Erythroblast (primary cell): Measurements from ENCODE around the gene PRDM11.

ENCODE experiments used
- DNase-seq, 2 experiments: peaks; one replicate each; lab custom pipeline; 2025; lab: John Stamatoyannopoulos, UW
- GATA1 ChIP-seq: IDR thresholded peaks from 2 replicates; pipeline ENCODE4 v1.6.1; 2011; ENCODE audit warnings: low read depth, mild to moderate bottlenecking, control low read depth, low read length, moderate library complexity
- POLR2A ChIP-seq: IDR thresholded peaks from 2 replicates; pipeline ENCODE4 v1.6.1; 2011; ENCODE audit warnings: mild to moderate bottlenecking, low read length

PRDM11 gene

DNA sequence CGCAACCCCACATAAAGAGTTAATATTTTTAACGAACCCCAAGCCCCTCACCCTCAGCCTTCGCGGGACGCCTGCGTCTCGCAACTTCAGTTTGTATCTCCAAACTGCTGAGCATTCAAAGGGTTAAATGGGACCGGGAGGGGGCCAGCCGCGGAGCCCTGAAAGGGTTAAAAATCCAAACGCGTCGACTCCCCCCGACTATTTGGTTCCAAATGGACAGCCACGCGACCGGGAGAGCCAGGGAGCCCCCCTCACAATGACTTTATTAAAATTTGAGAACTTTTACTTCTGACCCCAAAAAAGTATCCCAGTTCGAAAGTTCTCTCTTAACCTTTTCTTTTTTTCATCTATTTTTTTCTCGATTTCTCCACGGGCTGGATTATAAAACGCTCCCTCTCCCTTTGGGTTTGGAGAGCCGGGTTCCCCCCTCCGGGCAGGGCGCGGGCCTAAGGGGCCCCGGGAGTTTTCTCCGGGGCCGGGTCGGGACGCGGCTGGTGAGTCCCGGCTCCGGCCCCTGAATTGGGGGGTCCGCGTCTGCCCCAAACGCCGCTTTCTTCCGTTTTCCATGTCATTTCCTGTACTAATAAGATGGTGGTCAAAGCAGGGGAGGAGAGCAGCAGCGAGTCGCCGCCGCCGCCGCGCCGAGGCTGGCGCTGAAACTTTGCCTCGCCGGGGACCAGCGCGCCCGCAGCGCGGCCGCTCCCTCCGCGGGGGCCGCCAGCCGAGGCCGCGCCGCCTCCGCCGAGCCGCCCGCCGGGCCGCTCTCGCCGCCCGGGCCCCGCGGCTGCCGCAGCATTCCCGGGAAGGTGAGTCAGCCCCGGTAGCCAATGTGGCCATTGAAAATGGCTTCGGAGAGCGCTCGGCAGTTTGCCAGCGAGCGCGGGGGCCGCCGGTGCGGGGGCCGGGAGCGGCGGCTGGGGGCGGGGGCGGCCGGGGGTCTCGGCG, at the start of gene PRDM11:
Gene PRDM11, plus strand, starts transcription at position 568 of the 945 bp plus-strand sequence. CDS start 35,128 bp downstream, outside the sequence.
- DNase-seq: peak; percentile 76 to 88
- no peak for TF ChIP-seq POLR2A
- TF ChIP-seq GATA1: no peak

DNA sequence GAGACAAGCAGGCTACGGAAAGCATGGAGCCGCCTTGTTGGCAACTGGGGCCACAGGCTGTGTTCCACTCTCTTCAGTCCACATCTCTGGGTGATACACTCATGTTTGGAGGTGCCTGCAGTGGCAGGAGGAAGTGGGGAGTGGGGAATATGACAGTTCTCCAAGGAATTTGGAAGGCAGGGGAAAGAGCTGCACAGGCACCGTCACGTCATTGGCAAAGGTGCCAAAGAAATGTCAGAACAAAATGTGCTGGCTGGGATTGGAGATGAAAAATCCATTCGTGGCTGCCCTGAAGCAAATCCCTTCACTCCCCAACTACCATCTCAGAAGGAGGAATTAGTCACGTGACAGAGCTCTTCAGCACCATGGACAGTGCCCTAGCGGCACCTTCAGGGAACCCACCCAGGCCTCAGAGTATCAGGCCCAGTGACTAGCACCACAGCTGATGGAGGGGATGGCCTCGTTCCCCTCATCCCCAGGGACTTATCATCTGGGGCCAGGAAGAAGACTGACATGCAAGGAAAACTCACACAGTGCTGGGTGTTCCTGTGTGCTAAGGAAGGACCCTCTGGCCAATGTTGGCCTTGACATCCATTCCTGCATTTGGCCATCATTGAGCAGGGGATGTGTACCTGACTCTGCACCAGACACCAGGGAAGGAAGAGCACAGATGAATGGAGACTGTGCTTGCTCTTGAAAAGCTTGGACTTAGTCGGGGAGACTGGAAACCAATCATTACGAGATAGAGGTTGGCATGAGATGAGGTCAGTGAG, 48.5 kb upstream of the PRDM11 start:
- TF ChIP-seq GATA1 (no peak), POLR2A (no peak)
- DNase-seq: peak; percentile 58 to 68

DNA sequence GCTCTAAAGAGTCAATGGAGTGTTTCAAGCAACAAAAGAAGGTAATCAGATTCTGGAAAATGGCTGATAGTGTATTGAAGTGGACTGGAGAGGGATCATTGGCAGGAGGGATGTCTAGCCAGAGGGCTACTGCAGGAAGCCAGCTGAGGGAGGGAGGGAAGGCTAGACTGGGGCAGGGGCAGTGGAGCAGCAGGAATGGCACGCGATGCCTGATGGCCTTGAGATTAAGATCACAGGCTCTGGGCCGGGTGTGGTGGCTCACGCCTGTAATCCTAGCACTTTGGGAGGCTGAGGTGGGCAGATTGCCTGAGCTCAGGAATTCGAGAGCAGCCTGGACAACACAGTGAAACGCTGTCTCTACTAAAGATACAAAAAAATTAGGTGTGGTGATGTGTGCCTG, 47.5 kb upstream of the PRDM11 start:
- no peak for DNase-seq
- TF ChIP-seq GATA1 (no peak), POLR2A (no peak)

DNA sequence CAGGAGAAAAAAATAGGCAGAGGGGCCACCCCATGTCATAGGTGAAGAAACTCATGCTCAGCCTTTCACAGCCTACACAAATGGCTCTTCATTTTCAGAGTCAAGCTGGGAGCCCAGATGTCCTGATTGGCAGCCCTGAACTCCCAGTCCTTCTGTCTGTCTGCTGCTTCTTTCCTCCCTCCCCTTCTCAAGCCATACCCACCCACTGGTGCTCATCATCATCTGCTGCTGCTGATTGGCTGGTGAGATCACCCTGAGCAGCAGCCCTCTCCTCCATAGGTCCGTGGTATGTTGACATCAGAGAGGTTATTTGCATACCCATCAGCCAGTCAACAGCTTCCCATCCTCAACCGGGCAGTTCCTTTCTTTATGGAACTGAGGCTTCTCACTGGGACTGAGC, 46.1 kb upstream of the PRDM11 start:
- no peak for DNase-seq
- no peak for TF ChIP-seq POLR2A
- no peak for TF ChIP-seq GATA1

DNA sequence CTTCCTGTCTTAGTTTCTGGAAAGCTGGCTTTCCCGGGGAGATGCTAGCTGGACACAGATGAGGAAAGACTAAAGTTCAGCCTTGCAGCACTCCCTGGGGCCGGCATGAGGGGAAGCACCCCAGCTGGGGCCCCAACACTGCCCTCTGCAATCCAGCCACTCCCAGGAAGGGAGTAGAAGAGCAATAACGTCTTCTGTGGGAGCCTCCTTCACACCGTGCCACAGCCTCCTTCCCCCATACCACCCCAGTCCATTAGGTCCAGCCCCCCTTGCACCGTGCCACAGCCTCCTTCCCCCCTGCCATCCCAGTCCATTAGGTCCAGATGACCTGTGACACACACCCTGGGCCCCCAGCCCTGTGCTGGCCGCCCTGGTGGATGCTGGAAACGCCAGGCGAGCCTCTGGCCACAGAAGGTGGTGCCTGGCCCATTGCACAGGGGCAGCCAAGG, 44.1 kb upstream of the PRDM11 start:
- TF ChIP-seq POLR2A (no peak), GATA1 (no peak)
- no peak for DNase-seq

DNA sequence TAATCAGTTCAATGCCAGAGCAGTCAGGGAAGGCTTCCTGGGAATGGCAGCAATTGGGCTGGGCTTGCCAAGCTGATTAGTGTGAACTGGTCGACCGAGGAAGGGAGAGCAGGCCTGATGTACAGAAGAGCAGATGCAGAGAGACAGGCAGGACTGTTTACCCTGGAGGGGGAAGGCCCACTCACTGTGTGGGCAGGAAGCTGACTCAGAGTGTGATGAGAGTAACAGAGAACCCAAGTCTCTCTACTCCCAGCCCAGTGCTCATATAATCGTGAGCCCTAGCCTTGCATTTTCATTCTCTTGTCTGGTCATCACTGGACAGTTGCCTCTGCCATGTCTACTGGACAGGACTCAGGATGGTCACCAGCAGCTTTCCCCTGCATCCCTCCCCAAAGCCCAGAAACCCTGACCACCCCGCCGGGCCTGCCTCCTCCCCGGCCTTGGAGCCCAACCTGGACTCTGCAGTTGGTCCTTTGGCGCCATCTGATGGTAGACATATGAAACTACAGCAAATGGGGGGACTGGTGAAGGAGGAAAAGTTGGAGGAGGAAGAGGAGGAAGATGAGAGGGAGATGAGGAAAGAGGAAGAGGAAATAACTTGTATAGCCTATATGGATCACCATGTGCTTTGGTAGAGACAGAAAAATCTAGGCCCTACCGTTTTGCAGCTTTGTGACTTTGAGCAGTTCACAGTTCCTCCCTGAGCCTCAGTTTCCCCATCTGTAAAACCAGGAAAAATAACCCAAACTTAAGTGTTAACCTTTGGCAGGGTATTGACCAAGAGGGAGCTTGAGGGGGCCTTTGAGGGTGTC, 43.4 kb upstream of the PRDM11 start:
- TF ChIP-seq GATA1: no peak
- TF ChIP-seq POLR2A: no peak
- DNase-seq: peak; percentile 51 to 78

DNA sequence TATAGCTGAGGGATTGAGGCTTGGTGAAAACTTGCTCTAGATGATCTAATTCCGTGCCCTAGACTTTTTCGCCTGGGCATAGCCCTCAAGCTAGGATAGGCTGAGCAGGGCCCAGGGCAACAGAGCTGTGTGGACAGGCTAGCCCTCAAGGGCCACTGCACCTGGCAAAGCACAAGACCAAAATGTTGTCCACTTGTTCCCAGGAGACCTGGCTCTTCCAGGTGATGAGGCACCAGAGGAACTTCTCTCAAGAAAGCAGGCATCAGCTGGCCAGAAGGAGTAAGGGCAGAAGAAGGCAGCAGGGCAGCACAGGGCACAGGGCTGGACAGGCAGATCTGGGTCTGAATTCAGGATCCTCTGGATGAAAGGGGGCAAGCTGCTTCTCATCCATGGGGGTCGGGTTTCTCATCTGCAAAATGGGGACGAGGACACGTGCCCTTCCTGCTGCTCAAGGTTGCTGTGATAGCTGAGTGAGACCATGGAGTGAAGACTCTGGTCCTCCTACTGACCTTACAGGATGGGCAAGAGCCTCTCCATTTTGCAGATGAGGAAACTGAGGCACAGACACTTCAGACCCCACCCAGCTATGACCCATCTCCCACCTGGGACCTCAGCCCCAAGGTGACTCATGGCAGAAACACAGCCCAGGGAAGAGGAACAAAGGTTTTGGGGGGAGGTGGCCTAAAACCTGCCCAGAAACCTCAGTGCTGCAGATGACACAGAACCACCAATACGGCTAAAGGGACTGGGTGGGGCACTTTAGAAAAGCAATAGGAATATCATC, 42.2 kb upstream of the PRDM11 start:
- no peak for TF ChIP-seq GATA1
- no peak for TF ChIP-seq POLR2A
- no peak for DNase-seq

DNA sequence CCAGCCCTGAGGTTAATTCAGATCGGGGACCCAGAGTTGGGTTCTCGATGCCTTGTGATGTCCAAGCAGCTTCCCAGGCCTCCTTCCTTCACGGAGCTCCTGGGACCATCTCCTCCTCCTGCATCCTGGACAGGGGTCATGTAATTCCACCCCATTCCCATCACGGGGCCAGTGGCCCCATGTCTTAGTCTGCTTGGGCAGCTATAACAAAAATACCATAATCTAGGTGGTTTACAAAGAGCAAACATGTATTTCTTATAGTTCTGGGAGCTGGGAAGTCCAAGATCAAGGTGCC, 41.7 kb upstream of the PRDM11 start:
- no peak for DNase-seq
- TF ChIP-seq POLR2A (no peak), GATA1 (no peak)

DNA sequence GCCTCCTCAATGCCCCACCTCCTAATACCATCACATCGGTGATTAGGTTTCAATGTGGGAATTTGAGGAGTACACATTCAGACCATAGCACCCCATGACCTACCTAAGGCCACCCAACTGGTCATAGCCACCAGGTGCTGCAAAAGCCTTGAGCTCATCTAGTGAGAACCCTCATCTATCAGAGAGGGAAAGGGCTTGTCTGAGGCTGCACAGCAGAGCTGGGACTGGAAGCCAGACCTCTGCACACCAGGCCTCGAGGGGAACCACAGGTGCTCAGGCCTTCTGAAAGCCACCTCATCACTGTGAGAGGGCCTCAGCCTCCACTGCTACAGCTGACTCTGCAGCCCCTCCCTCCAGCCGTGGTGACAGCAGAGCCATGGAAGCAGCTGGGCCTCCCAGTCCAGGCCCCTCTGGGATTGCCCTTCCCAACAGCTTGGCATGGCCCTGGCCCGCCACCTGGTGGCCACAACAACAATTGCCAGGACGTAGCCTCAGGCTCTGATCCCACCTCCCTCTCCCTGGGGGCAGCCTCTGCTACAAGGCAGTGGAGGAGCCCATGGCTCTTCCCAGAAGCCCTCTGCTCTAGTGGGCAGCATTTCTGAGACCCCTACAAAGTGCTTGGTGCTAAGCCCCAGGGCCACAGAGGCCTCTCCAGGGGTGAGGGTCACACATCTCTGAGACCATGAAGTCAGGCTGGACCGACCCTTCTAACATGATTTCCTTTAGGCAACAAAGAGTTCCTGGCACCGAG, 41.0 kb upstream of the PRDM11 start:
- peak; percentile 46 to 72 for DNase-seq
- no peak for TF ChIP-seq GATA1
- no peak for TF ChIP-seq POLR2A

DNA sequence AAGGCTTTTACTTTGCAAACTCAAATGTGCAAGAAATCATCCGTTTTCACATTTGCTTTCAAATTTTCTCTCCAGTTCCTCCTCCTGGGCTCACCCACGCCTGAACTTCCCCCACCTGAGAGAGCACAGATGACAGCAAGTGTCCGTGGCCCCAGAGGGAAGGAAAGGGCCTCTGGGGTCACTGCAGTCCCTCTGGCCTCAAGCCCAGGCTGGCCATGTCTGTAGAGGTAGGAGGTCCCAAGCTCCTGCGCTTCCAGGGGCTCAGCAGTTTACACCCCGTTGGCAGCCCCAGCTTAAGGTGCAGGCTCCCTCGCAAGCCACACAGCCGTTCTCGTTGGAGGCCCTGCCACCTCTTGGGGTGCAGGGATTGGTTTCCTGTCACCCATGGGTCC, 40.5 kb upstream of the PRDM11 start:
- no peak for TF ChIP-seq POLR2A
- TF ChIP-seq GATA1: no peak
- DNase-seq: no peak

DNA sequence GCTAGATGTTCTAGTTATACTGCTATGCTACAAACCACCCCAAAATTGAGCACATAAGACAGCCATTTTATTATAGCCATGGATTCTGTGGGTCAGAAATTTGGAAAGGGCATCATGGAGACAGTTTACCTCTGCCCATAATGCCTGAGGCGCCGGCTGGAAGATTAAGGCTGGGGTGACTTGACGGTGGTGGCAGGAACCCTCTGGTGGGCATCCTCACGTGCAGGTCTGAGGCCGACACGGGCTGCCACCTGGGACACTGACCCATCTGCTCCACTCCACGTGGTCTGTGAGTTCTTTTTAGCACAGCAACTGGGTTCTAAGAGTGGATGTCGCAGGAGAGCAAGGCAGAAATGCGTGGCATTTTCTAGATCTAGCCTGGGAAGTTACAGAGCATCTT, 40.0 kb upstream of the PRDM11 start:
- TF ChIP-seq GATA1 (no peak), POLR2A (no peak)
- DNase-seq: no peak

DNA sequence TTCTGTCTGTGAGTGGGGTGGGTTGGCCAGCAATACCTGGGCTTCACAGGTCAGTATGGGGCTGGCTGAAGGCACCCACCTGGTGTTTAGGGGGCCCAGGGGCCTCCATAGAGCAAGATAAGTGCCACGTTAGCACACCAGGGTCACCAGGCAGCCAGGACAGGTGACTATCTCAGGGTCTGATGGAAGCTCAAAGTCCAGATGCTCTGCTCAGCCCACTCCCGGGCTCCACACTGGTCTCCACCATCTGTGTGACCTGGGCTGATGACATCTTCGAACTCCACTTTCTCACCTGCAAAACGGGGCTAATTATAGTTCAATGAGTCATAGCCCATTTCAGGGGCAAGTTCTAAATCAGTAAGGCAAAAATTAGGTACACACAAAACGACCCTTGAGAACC, 39.4 kb upstream of the PRDM11 start:
- TF ChIP-seq POLR2A: no peak
- TF ChIP-seq GATA1: no peak
- no peak for DNase-seq
